A549 (cell line): ENCODE results near the gene SH3RF3.

Experiments used
- POLR2A ChIP-seq: IDR thresholded peaks from 2 replicates; pipeline ENCODE4 v1.6.1; 2012; ENCODE audit warnings: mild to moderate bottlenecking, low read length
- ZC3H11A ChIP-seq: fragments of 450-650 bp; IDR thresholded peaks from 2 replicates; pipeline ENCODE4 v1.6.1; 2014; ENCODE audit warnings: antibody characterized with exemption, mild to moderate bottlenecking
- ZFP36 ChIP-seq: fragments of 450-650 bp; IDR thresholded peaks from 2 replicates; pipeline ENCODE4 v1.6.1; 2014; ENCODE audit warnings: borderline replicate concordance; ENCODE audit not compliant: partially characterized antibody
- TF ChIP-seq, protein P1 (sequence below): fragments of >200 bp; sonication (Bioruptor Twin); formaldehyde crosslinking; IDR thresholded peaks from 3 replicates; pipeline ENCODE4 v1.5.1; 2016

DNA sequence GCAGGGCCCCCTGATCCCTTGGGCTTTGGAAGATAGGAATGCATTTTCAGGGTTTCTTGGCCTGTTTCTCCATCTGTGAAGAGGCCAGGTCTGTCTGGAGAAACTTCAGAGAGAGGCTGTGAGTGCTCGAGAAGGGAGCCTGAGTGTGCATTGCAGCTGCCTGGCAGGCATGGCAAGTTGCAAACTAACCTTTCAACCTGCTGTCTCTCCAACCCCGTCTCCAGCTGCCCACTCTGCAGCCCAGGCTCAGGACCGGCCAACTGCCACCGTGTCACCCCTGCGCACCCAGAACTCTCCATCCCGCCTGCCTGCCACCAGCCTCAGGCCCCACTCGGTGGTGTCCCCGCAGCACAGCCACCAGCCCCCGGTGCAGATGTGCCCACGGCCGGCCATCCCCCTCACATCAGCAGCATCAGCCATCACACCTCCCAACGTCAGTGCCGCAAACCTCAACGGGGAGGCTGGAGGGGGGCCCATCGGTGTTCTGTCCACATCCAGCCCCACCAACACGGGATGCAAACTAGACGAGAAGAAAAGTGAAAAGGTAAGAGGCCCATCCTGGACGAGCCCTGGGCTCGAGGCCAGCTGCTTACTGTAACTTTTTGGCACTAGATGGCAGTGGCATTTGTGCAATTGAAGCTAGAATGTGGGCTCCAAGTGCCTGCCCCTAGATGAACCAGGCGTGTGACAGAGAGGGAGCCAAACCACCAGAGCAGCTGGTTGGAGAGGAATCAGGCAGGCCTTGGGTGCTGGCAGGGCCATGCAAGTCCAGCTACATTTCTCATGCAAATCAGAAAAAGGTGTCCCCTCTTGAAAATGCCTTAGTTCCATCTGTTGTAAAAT is 320.2 kb downstream of the SH3RF3 start:
- TF ChIP-seq ZFP36 (no peak), ZC3H11A (no peak), POLR2A (no peak)
- TF ChIP-seq, protein P1, sequence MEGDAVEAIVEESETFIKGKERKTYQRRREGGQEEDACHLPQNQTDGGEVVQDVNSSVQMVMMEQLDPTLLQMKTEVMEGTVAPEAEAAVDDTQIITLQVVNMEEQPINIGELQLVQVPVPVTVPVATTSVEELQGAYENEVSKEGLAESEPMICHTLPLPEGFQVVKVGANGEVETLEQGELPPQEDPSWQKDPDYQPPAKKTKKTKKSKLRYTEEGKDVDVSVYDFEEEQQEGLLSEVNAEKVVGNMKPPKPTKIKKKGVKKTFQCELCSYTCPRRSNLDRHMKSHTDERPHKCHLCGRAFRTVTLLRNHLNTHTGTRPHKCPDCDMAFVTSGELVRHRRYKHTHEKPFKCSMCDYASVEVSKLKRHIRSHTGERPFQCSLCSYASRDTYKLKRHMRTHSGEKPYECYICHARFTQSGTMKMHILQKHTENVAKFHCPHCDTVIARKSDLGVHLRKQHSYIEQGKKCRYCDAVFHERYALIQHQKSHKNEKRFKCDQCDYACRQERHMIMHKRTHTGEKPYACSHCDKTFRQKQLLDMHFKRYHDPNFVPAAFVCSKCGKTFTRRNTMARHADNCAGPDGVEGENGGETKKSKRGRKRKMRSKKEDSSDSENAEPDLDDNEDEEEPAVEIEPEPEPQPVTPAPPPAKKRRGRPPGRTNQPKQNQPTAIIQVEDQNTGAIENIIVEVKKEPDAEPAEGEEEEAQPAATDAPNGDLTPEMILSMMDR: no peak
